ENCODE results near the gene NUBP1. TPM values are rescaled to one million over a fixed set of nuclear protein-coding genes. Genes with fewer than 3 reads are reported as not detected.

The NUBP1 gene
- total RNA-seq, 1 experiment from 2014 or later, result 31.5 TPM

DNA sequence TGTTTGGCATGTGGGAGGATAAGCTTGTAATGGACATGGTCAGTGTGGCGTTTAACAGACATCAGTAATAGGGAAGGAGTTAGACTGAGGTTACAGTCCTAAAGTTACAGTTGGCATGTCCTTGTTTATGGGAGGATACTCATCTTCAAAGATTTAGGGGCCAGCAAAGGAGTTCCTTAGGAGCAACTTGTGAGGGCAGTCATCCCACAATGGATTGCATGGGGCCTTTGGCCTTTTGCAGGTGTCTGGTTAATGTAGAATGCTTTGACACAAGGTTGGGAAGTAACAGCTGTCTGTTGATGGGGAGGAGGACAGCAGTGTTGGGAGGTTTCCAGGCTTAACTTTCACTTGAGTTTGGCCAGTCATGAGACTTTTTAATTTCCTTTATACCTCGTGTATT lies 2.2 kb downstream of the NUBP1 start:
- ATAC-seq, result no peak
- H3K9me2 ChIP-seq (ENCODE audit: insufficient read depth), result no peaks in the 10 kb centered on the region
- H3K9me3 ChIP-seq (ENCODE audit: control insufficient read depth in 1 of 2, insufficient read depth in 1 of 2, low read depth in 1 of 2, low read length in 2 of 2), result no peaks in the 10 kb centered on the region
- H3K79me2 ChIP-seq (ENCODE audit: insufficient read depth, low read length), result no peaks in the 10 kb centered on the region
- RAD21 ChIA-PET (ENCODE audit: low non-redundant PET in 1 of 2, low total read pairs in 2 of 2, uncharacterized antibody in 2 of 2, unreplicated experiment in 2 of 2), result no interaction called here
- intact Hi-C loops (cut with micrococcal nuclease), result loop anchor here (2.0 kb wide), 1 partner anchor 173 kb away; no protein-coding TSS in a partner anchor
- H3K4me3 ChIP-seq (replicated peaks in 1 of 2; ENCODE audit: low read depth in 1 of 2, low read length in 2 of 2), result no peak overlapping the region
- H4K20me1 ChIP-seq (ENCODE audit: insufficient read depth), result no peaks in the 10 kb centered on the region
- no peak overlapping the region for H3K27ac ChIP-seq (ENCODE audit: low read depth, low read length)
- POLR2A ChIA-PET, result no interaction called here
- H2AFZ ChIP-seq (ENCODE audit: low read depth, low read length, poor library complexity, severe bottlenecking), result no peak overlapping the region
- H3K27me3 ChIP-seq (ENCODE audit: insufficient read depth, low read length), result no peaks in the 10 kb centered on the region
- CTCF ChIA-PET, result no interaction called here
- no peak for DNase-seq (ENCODE audit: low read depth, low spot score)
- H3K9ac ChIP-seq (ENCODE audit: low read length), result no peak overlapping the region
- no TSS peak for BruUV-seq (replicated peaks)
- H3K4me1 ChIP-seq (ENCODE audit: control insufficient read depth in 1 of 2, insufficient read depth in 2 of 2, low read length in 2 of 2), result peaks cover 9 to 33% of the 10 kb centered on the region in 2 experiments; a peak in 3 of 4 replicates
- H3K4me2 ChIP-seq (ENCODE audit: low read length), result no peak overlapping the region
- 0 out of 4 replicates have a peak, but pooled peaks cover 0 to 5% of the 10 kb centered on the region in 2 experiments for H3K36me3 ChIP-seq (ENCODE audit: control insufficient read depth in 1 of 2, insufficient read depth in 2 of 2, low read length in 2 of 2)
- TF ChIP-seq, protein P1, sequence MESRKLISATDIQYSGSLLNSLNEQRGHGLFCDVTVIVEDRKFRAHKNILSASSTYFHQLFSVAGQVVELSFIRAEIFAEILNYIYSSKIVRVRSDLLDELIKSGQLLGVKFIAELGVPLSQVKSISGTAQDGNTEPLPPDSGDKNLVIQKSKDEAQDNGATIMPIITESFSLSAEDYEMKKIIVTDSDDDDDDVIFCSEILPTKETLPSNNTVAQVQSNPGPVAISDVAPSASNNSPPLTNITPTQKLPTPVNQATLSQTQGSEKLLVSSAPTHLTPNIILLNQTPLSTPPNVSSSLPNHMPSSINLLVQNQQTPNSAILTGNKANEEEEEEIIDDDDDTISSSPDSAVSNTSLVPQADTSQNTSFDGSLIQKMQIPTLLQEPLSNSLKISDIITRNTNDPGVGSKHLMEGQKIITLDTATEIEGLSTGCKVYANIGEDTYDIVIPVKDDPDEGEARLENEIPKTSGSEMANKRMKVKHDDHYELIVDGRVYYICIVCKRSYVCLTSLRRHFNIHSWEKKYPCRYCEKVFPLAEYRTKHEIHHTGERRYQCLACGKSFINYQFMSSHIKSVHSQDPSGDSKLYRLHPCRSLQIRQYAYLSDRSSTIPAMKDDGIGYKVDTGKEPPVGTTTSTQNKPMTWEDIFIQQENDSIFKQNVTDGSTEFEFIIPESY (IDR thresholded peaks at IDR 0.05; ENCODE audit: extremely low read depth, insufficient replicate concordance, low read length), result no peak
- TF ChIP-seq RAD21 (IDR thresholded peaks at IDR 0.05; ENCODE audit: low read depth), result no peak
- no peak for TF ChIP-seq EZH2 (IDR thresholded peaks at IDR 0.05)
- no peak for TF ChIP-seq POLR2AphosphoS5 (IDR thresholded peaks at IDR 0.05; ENCODE audit: low read depth, low read length)
- TF ChIP-seq FOSL1 (IDR thresholded peaks at IDR 0.05; ENCODE audit: low read depth), result no peak
- TF ChIP-seq JUND (IDR thresholded peaks at IDR 0.05), result no peak
- no peak for TF ChIP-seq ELF1 (IDR thresholded peaks at IDR 0.05; ENCODE audit: borderline replicate concordance, low read depth)
- no peak for TF ChIP-seq ZFX (IDR thresholded peaks at IDR 0.05)
- no peak for TF ChIP-seq EZH2phosphoT487 (IDR thresholded peaks at IDR 0.05; ENCODE audit: borderline replicate concordance)
- TF ChIP-seq SP1 (IDR thresholded peaks at IDR 0.05; ENCODE audit: low read depth), result no peak
- TF ChIP-seq, protein P2, sequence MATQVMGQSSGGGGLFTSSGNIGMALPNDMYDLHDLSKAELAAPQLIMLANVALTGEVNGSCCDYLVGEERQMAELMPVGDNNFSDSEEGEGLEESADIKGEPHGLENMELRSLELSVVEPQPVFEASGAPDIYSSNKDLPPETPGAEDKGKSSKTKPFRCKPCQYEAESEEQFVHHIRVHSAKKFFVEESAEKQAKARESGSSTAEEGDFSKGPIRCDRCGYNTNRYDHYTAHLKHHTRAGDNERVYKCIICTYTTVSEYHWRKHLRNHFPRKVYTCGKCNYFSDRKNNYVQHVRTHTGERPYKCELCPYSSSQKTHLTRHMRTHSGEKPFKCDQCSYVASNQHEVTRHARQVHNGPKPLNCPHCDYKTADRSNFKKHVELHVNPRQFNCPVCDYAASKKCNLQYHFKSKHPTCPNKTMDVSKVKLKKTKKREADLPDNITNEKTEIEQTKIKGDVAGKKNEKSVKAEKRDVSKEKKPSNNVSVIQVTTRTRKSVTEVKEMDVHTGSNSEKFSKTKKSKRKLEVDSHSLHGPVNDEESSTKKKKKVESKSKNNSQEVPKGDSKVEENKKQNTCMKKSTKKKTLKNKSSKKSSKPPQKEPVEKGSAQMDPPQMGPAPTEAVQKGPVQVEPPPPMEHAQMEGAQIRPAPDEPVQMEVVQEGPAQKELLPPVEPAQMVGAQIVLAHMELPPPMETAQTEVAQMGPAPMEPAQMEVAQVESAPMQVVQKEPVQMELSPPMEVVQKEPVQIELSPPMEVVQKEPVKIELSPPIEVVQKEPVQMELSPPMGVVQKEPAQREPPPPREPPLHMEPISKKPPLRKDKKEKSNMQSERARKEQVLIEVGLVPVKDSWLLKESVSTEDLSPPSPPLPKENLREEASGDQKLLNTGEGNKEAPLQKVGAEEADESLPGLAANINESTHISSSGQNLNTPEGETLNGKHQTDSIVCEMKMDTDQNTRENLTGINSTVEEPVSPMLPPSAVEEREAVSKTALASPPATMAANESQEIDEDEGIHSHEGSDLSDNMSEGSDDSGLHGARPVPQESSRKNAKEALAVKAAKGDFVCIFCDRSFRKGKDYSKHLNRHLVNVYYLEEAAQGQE (IDR thresholded peaks at IDR 0.05; ENCODE audit: low read depth), result no peak
- TF ChIP-seq ZNF274 (IDR thresholded peaks at IDR 0.05; ENCODE audit: low read depth, low read length), result no peak
